Glomerular endothelial cell (primary cell): ENCODE results near the gene MEMO1. TPM values are rescaled to one million over a fixed set of nuclear protein-coding genes. Genes with fewer than 3 reads are reported as not detected.
"Not testable (repeated sequence)": the region's sequence is repeated elsewhere in the genome, so short reads cannot be mapped to it uniquely, and the experiment has no call there.

ENCODE experiments used
- DNase-seq: peaks from one replicate; pipeline ENCODE4 v3.0.0-alpha.2; 2011; ENCODE audit warnings: low read depth, low spot score; ENCODE audit errors: extremely low read depth
- total RNA-seq: library from RNA; depleted of rRNA; stranded (reverse); fragments of >200 nt; gene quantifications from 2 replicates; pipeline ENCODE4 v1.2.3, GENCODE V29; 2015

Gene MEMO1
- total RNA-seq = 34.7 and 67.9 TPM in 2 replicates

GRCh38 chr2:32010670-32011484, at the start of gene MEMO1:
Gene MEMO1, minus strand, starts transcription at chr2:32011008. Its CDS starts 761 bp downstream, at chr2:32010247.
- peak; percentile 45 for DNase-seq

GRCh38 chr2:32060266-32060665, 49.5 kb upstream of the MEMO1 start:
- no peak for DNase-seq

GRCh38 chr2:32058130-32058529, 47.3 kb upstream of the MEMO1 start:
- DNase-seq = no peak

- DNase-seq = not testable (repeated sequence)
These were observed 43.8 kb upstream of the MEMO1 start for GRCh38 chr2:32054583-32054982.

- no peak for DNase-seq
These were observed 41.1 kb upstream of the MEMO1 start for GRCh38 chr2:32051836-32052439.

- DNase-seq = no peak
These were observed 32.8 kb upstream of the MEMO1 start for GRCh38 chr2:32043561-32043960.

- DNase-seq = peak; percentile 62
These were observed 28.8 kb upstream of the MEMO1 start, which contains the start of gene DPY30 for GRCh38 chr2:32039447-32040219. Gene DPY30, minus strand, starts transcription at chr2:32039805. Its CDS starts 349 bp downstream, at chr2:32039456.

GRCh38 chr2:32034198-32034887, 23.5 kb upstream of the MEMO1 start:
- not testable (repeated sequence) for DNase-seq

- not testable (repeated sequence) for DNase-seq
These were observed 8.1 kb upstream of the MEMO1 start for GRCh38 chr2:32018789-32019482.

- DNase-seq = no peak
These were observed 2.1 kb upstream of the MEMO1 start for GRCh38 chr2:32012872-32013271.

- no peak for DNase-seq
These were observed 715 bp upstream of the MEMO1 start for GRCh38 chr2:32011485-32011960.

- not testable (repeated sequence) for DNase-seq
These were observed 533 bp downstream of the MEMO1 start for GRCh38 chr2:32010280-32010669.

- no peak for DNase-seq
These were observed 1.1 kb downstream of the MEMO1 start for GRCh38 chr2:32009516-32010256.

- DNase-seq = no peak
These were observed 1.8 kb downstream of the MEMO1 start for GRCh38 chr2:32008805-32009515.

GRCh38 chr2:32007121-32007391, 3.8 kb downstream of the MEMO1 start:
- no peak for DNase-seq

GRCh38 chr2:32005371-32005976, 5.3 kb downstream of the MEMO1 start:
- DNase-seq = no peak

- no peak for DNase-seq
These were observed 7.0 kb downstream of the MEMO1 start for GRCh38 chr2:32003791-32004190.

GRCh38 chr2:32002406-32002805, 8.4 kb downstream of the MEMO1 start:
- no peak for DNase-seq

- DNase-seq = no peak
These were observed 11.4 kb downstream of the MEMO1 start for GRCh38 chr2:31999438-31999837.
